ENCODE measurements around the gene OMD.

GRCh38 chr9:92444841-92445240, 20.6 kb upstream of the OMD start:
- TF ChIP-seq POLR2A (IDR thresholded peaks at IDR 0.05; ENCODE audit: low read length) (no peak), GATA1 (IDR thresholded peaks at IDR 0.05; ENCODE audit: low read depth, low read length) (no peak)

All from erythroblast (primary cell).